CD14-positive monocyte (primary cell): Measurements from ENCODE around the gene PLXDC1. TPM values are rescaled to one million over a fixed set of nuclear protein-coding genes. Genes with fewer than 3 reads are reported as not detected.

Experiments used
- DNase-seq, 3 donors: peaks; one replicate each; pipeline ENCODE4 v3.0.0-alpha.2; 2011 to 2022
- H2AFZ ChIP-seq: 2 replicates; pipeline ENCODE4 v1.6.0; 2012; ENCODE audit warnings: mild to moderate bottlenecking, low read depth, low read length, inconsistent platforms; ENCODE audit not compliant: insufficient read depth, poor library complexity, severe bottlenecking
- H3K27ac ChIP-seq, 2 donors: 1 replicate in 1 of 2; 2 replicates in 1 of 2; pipeline ENCODE4 v1.5.1; 2012 to 2013; ENCODE audit warnings: low read length in 2 of 2, control low read depth in 1 of 2, inconsistent platforms in 1 of 2, low read depth in 1 of 2, mild to moderate bottlenecking in 1 of 2
- H3K27me3 ChIP-seq, 2 donors: one replicate each; pipeline versions ENCODE4 v1.6.0 to v1.6.1; 2011 to 2013; ENCODE audit warnings: low read length in 2 of 2; ENCODE audit not compliant: control insufficient read depth in 2 of 2, insufficient read depth in 2 of 2
- H3K36me3 ChIP-seq, 2 donors: replicated peaks in 1 of 2; 1 replicate in 1 of 2; 2 replicates in 1 of 2; pipeline versions ENCODE4 v1.5.1 to v1.6.1; 2012 to 2013; ENCODE audit warnings: low read length in 2 of 2, control low read depth in 1 of 2, inconsistent platforms in 1 of 2, mild to moderate bottlenecking in 1 of 2; ENCODE audit not compliant: insufficient read depth in 2 of 2, control insufficient read depth in 1 of 2
- H3K4me1 ChIP-seq, 2 donors: 1 replicate in 1 of 2; 2 replicates in 1 of 2; pipeline versions ENCODE4 v1.5.1 to v1.6.1; 2012 to 2013; ENCODE audit warnings: low read length in 2 of 2, control low read depth in 1 of 2, inconsistent platforms in 1 of 2, mild to moderate bottlenecking in 1 of 2, moderate library complexity in 1 of 2; ENCODE audit not compliant: insufficient read depth in 2 of 2, control insufficient read depth in 1 of 2
- H3K4me2 ChIP-seq: replicated peaks from 2 replicates; pipeline ENCODE3; 2012; ENCODE audit warnings: low read length, moderate library complexity, mild to moderate bottlenecking; ENCODE audit not compliant: poor library complexity, severe bottlenecking; ENCODE audit errors: extremely low read depth
- H3K4me3 ChIP-seq, 3 experiments: fragments of 200-600 bp in 1 of 3; sonication (generic) in 1 of 3; replicated peaks in 1 of 3; 1 replicate in 2 of 3; 2 replicates in 1 of 3; pipeline ENCODE4 v1.5.1; 2011 to 2013; ENCODE audit warnings: low read length in 3 of 3, mild to moderate bottlenecking in 3 of 3, control low read depth in 2 of 3, low read depth in 2 of 3, inconsistent platforms in 1 of 3, moderate library complexity in 1 of 3
- H3K79me2 ChIP-seq: 2 replicates; pipeline ENCODE4 v1.6.0; 2012; ENCODE audit warnings: mild to moderate bottlenecking, control low read depth, inconsistent platforms, low read length, moderate library complexity; ENCODE audit not compliant: insufficient read depth
- H3K9ac ChIP-seq: 2 replicates; pipeline ENCODE4 v1.6.0; 2017; ENCODE audit warnings: low read length, mild to moderate bottlenecking; ENCODE audit not compliant: insufficient read depth, poor library complexity, severe bottlenecking
- H3K9me3 ChIP-seq, 2 donors: replicated peaks in 1 of 2; 1 replicate in 1 of 2; 2 replicates in 1 of 2; pipeline versions ENCODE4 v1.5.1 to v1.6.1; 2012 to 2013; ENCODE audit warnings: low read length in 2 of 2, control low read depth in 1 of 2; ENCODE audit not compliant: control insufficient read depth in 1 of 2, insufficient read depth in 1 of 2
- H4K20me1 ChIP-seq: 2 replicates; pipeline ENCODE4 v1.6.0; 2012; ENCODE audit warnings: mild to moderate bottlenecking, low read length, control low read depth, moderate library complexity; ENCODE audit not compliant: insufficient read depth
- H3K27ac Mint-ChIP-seq, 7 donors: one replicate each; pipeline ENCODE4 v1.8.0; 2020; ENCODE audit warnings: mild to moderate bottlenecking in 7 of 7, mixed read lengths in 7 of 7, moderate library complexity in 6 of 7, inconsistent platforms in 2 of 7
- H3K27me3 Mint-ChIP-seq, 3 donors: one replicate each; pipeline ENCODE4 v1.8.0; 2021 to 2022; ENCODE audit warnings: low read depth in 3 of 3, mild to moderate bottlenecking in 3 of 3, mixed read lengths in 3 of 3, moderate library complexity in 3 of 3, inconsistent platforms in 1 of 3
- H3K36me3 Mint-ChIP-seq, 2 donors: one replicate each; pipeline ENCODE4 v1.8.0; 2020; ENCODE audit warnings: mixed read lengths in 2 of 2, inconsistent platforms in 1 of 2, mild to moderate bottlenecking in 1 of 2
- H3K4me1 Mint-ChIP-seq: one replicate; pipeline ENCODE4 v1.8.0; 2020; ENCODE audit warnings: mild to moderate bottlenecking, mixed read lengths
- H3K4me3 Mint-ChIP-seq, 2 donors: one replicate each; pipeline ENCODE4 v1.8.0; 2020; ENCODE audit warnings: mild to moderate bottlenecking in 2 of 2, mixed read lengths in 2 of 2, moderate library complexity in 1 of 2
- H3K9me3 Mint-ChIP-seq, 7 donors: one replicate each; pipeline ENCODE4 v1.8.0; 2020 to 2022; ENCODE audit warnings: mixed read lengths in 7 of 7, mild to moderate bottlenecking in 6 of 7, moderate library complexity in 6 of 7, inconsistent platforms in 2 of 7
- CTCF ChIP-seq: fragments of 200-600 bp; IDR thresholded peaks from one replicate; pipeline ENCODE4 v1.8.0; 2022; ENCODE audit warnings: antibody characterized with exemption, mild to moderate bottlenecking
- WGBS: methylation state at CpG from one replicate; pipeline ENCODE4 v1.1.5; 2013; ENCODE audit warnings: missing lambda C conversion rate; ENCODE audit not compliant: insufficient coverage; 5-methylcytosine and 5-hydroxymethylcytosine counted together
- intact Hi-C, 2 donors: fragments of 100-400 bp; cut with micrococcal nuclease; formaldehyde crosslinking; loops; one replicate each; pipeline versions ENCODE4 v1.15.0 to v1.15.1; 2023
- polyA plus RNA-seq, 3 donors: library from polyadenylated mRNA; depleted of rRNA in 1 of 3; unstranded in 2 of 3; stranded (reverse) in 1 of 3; fragments of 300-500 nt in 2 of 3; fragments of >200 nt in 1 of 3; fragmentation: Illumina TruSeq in 2 of 3; gene quantifications; 1 replicate in 2 of 3; 2 replicates in 1 of 3; pipeline ENCODE4 v1.2.3, GENCODE V29; 2012 to 2021

PLXDC1 gene
- polyA plus RNA-seq, 3 donors = 0.21 TPM; not detected in 2

- 28% methylated on average over 5 of the region's 5 CpGs for WGBS
- no peak overlapping the region for H3K27ac Mint-ChIP-seq
- peaks cover 2 to 24% (median 8%) of the 10 kb centered on the region in 3 donors for H3K27me3 Mint-ChIP-seq
- intact Hi-C loops = no loop called here
- peaks cover 0 to 5% of the 10 kb centered on the region in 2 donors for H3K27me3 ChIP-seq
- no peaks in the 10 kb centered on the region for H3K36me3 ChIP-seq
- TF ChIP-seq CTCF = no peak
- H3K9me3 ChIP-seq = no peaks in the 10 kb centered on the region
- H3K79me2 ChIP-seq = no peaks in the 10 kb centered on the region
- H3K4me1 Mint-ChIP-seq = peaks cover 32% of the 10 kb centered on the region
- H3K4me1 ChIP-seq = peaks cover 21 to 33% of the 10 kb centered on the region in 2 donors
- no peak overlapping the region for H3K9ac ChIP-seq
- H2AFZ ChIP-seq = peak overlapping the region; percentile 27
- no peak overlapping the region for H3K27ac ChIP-seq
- H3K4me3 ChIP-seq = no peak overlapping the region
- H3K4me3 Mint-ChIP-seq = no peak overlapping the region
- no peak overlapping the region for H3K4me2 ChIP-seq
- no peaks in the 10 kb centered on the region for H4K20me1 ChIP-seq
- peaks cover 1 to 11% (median 5%) of the 10 kb centered on the region in 7 donors for H3K9me3 Mint-ChIP-seq
- no peak for DNase-seq
- H3K36me3 Mint-ChIP-seq = no peaks in the 10 kb centered on the region
Observed at GRCh38 chr17:39115135-39115534, 36.3 kb downstream of the PLXDC1 start.

DNA sequence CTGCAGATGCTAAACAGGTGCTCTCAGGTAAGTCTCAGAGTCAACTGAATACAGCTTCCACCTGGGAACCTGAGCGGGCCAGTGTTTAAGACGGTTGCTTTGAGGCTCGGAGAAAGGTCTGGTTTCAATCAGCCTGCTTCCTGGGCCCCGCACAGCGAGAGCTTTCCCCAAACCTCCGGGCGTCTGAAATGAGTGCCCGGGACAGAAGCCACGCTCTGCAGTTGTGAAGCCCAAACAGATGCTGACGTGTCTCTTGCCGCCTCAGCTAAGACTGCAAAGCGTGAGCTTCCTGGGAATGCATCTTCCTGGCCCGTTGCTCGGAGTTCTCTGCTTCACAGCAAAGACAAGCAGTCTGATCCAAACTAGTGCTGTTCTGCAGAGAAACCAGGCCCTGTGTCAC, 36.7 kb downstream of the PLXDC1 start:
- WGBS = 94% methylated on average over 14 of the region's 14 CpGs
- H3K9me3 Mint-ChIP-seq = peaks cover 1 to 11% (median 5%) of the 10 kb centered on the region in 7 donors

More for the DNA sequence above, 36.7 kb downstream of the PLXDC1 start:
- H3K27ac Mint-ChIP-seq = no peak overlapping the region
- Histone ChIP-seq H3K4me1 (peaks cover 17 to 29% of the 10 kb centered on the region in 2 donors), H3K4me3 (no peak overlapping the region), H3K36me3 (no peaks in the 10 kb centered on the region), H4K20me1 (no peaks in the 10 kb centered on the region), H3K4me2 (no peak overlapping the region), H3K27me3 (peaks cover 0 to 5% of the 10 kb centered on the region in 2 donors), H3K9me3 (no peaks in the 10 kb centered on the region), H3K9ac (no peak overlapping the region), H2AFZ (no peak overlapping the region), H3K27ac (no peak overlapping the region), H3K79me2 (no peaks in the 10 kb centered on the region)
- H3K27me3 Mint-ChIP-seq = peaks cover 2 to 28% (median 9%) of the 10 kb centered on the region in 3 donors
- peaks cover 29% of the 10 kb centered on the region for H3K4me1 Mint-ChIP-seq
- DNase-seq = no peak
- no peaks in the 10 kb centered on the region for H3K36me3 Mint-ChIP-seq
- intact Hi-C loops = no loop called here
- TF ChIP-seq CTCF = no peak
- no peak overlapping the region for H3K4me3 Mint-ChIP-seq
